Spleen (tissue), 11 donors: ENCODE results near the gene TRIM25. TPM values are rescaled to one million over a fixed set of nuclear protein-coding genes. Genes with fewer than 3 reads are reported as not detected.

Source experiments
- DNase-seq: peaks from one replicate; pipeline ENCODE4 v3.0.0-alpha.2; 2020
- H3K27ac ChIP-seq, 8 donors: fragments of 200-600 bp; sonication (generic) in 7 of 8; 1 replicate in 4 of 8; 2 replicates in 4 of 8; pipeline versions ENCODE4 v1.5.0 to v1.8.0; 2016 to 2021; ENCODE audit warnings: inconsistent platforms in 4 of 8, mild to moderate bottlenecking in 4 of 8, moderate library complexity in 1 of 8
- H3K27me3 ChIP-seq, 7 donors: fragments of 200-600 bp; sonication (generic) in 6 of 7; replicated peaks in 1 of 7; 1 replicate in 4 of 7; 2 replicates in 3 of 7; pipeline versions ENCODE4 v1.5.0 to v1.8.0; 2016 to 2021; ENCODE audit warnings: inconsistent platforms in 3 of 7, mild to moderate bottlenecking in 1 of 7
- H3K36me3 ChIP-seq, 6 donors: fragments of 200-600 bp; sonication (generic) in 5 of 6; 1 replicate in 4 of 6; 2 replicates in 2 of 6; pipeline versions ENCODE4 v1.5.0 to v1.8.0; 2016 to 2021; ENCODE audit warnings: inconsistent platforms in 2 of 6
- H3K4me1 ChIP-seq, 6 donors: fragments of 200-600 bp; sonication (generic) in 5 of 6; 1 replicate in 3 of 6; 2 replicates in 3 of 6; pipeline versions ENCODE4 v1.5.0 to v1.8.0; 2016 to 2021; ENCODE audit warnings: inconsistent platforms in 3 of 6
- H3K4me3 ChIP-seq, 8 donors: fragments of 200-600 bp; sonication (generic) in 7 of 8; 1 replicate in 4 of 8; 2 replicates in 4 of 8; pipeline versions ENCODE4 v1.5.0 to v1.8.0; 2016 to 2021; ENCODE audit warnings: inconsistent platforms in 4 of 8, mild to moderate bottlenecking in 4 of 8, moderate library complexity in 2 of 8
- H3K9me3 ChIP-seq, 8 donors: fragments of 200-600 bp; sonication (generic) in 7 of 8; 1 replicate in 4 of 8; 2 replicates in 4 of 8; pipeline versions ENCODE4 v1.5.0 to v1.8.0; 2016 to 2021; ENCODE audit warnings: inconsistent platforms in 4 of 8
- CTCF ChIP-seq, 11 experiments: fragments of 200-600 bp in 7 of 11; fragments of 450-650 bp in 4 of 11; sonication (generic) in 4 of 11; IDR thresholded peaks in 8 of 11; conservative IDR thresholded peaks in 3 of 11; 1 replicate in 7 of 11; 2 replicates in 4 of 11; pipeline versions ENCODE4 v1.4.0 to v1.8.0; 2016 to 2021; ENCODE audit warnings: antibody characterized with exemption in 11 of 11, inconsistent platforms in 4 of 11, mild to moderate bottlenecking in 1 of 11
- POLR2A ChIP-seq, 3 donors: fragments of 450-650 bp; IDR thresholded peaks; one replicate each; pipeline ENCODE4 v1.5.1; 2017; ENCODE audit warnings: antibody characterized with exemption in 3 of 3, mild to moderate bottlenecking in 1 of 3
- POLR2AphosphoS5 ChIP-seq, 3 donors: sonication (generic); formaldehyde crosslinking; IDR thresholded peaks; one replicate each; pipeline ENCODE4 v1.5.1; 2017; ENCODE audit warnings: antibody characterized with exemption in 3 of 3
- WGBS, 5 donors: extraction: QIAGEN DNeasy Blood & Tissue Kit in 3 of 5; methylation state at CpG; one replicate each; pipeline versions ENCODE4 v1.1.5 to v1.1.7; 2013 to 2018; 5-methylcytosine and 5-hydroxymethylcytosine counted together
- intact Hi-C: fragments of 100-400 bp; cut with DNase I; formaldehyde crosslinking; loops from one replicate; pipeline ENCODE4 v1.15.0; 2023; ENCODE audit warnings: low total_unique reads
- polyA plus RNA-seq, 3 donors: library from polyadenylated mRNA; stranded (reverse); fragments of 200-250 nt; gene quantifications; one replicate each; pipeline ENCODE4 v1.2.1, GENCODE V29; 2013
- total RNA-seq, 7 donors: library from RNA; depleted of rRNA in 3 of 7; stranded (reverse); fragments of >200 nt in 3 of 7; fragmentation: NEBNext Ultra II Directional in 4 of 7; extraction: Animal tissue kit (Norgen Biotek cat#: 25700) in 4 of 7; gene quantifications; one replicate each; pipeline versions ENCODE4 v1.1.0 to v1.2.1, GENCODE V29; 2016 to 2021
- donor health status: healthy with polysubstance abuse.
- donor health status: DM: no; HTN: no; CAD: no; lungs with moderate emphysema.
- donor health status: DM: no; HTN: no; CAD: no.
- donor health status: Bipolar disorder and iron deficiency.
- donor health status: healthy.
- donor health status: DM: no; HTN: no; CAD: no.
- donor health status: DM: yes; HTN: yes; CAD: no.

Gene TRIM25
- total and polyA plus RNA-seq, 10 donors: 13.8 to 168 (median 122) TPM

- WGBS, 5 donors: 97 to 99% (median 98%) methylated on average over 5 of the region's 5 CpGs
- TF ChIP-seq CTCF (IDR thresholded peaks at IDR 0.05 in 8 of 11, conservative IDR thresholded peaks at IDR 0.05 in 3 of 11): no peak
- TF ChIP-seq POLR2A (IDR thresholded peaks at IDR 0.05): no peak
- no peak for TF ChIP-seq POLR2AphosphoS5 (IDR thresholded peaks at IDR 0.05)
Observed at GRCh38 chr17:56866076-56866475, 47.8 kb downstream of the TRIM25 start.

GRCh38 chr17:56863974-56864373, 49.9 kb downstream of the TRIM25 start:
- H3K4me3 ChIP-seq: no peak overlapping the region
- WGBS, 5 donors: 65 to 81% (median 73%) methylated on average over 3 of the region's 3 CpGs
- DNase-seq: no peak
- intact Hi-C loops: no loop called here
- no peak overlapping the region for H3K27ac ChIP-seq
- H3K27me3 ChIP-seq: no peaks in the 10 kb centered on the region
- H3K9me3 ChIP-seq: no peaks in the 10 kb centered on the region
- H3K4me1 ChIP-seq: no peaks in the 10 kb centered on the region
- H3K36me3 ChIP-seq: peaks cover 0 to 71% (median 34%) of the 10 kb centered on the region in 6 donors
- no peak for TF ChIP-seq POLR2A (IDR thresholded peaks at IDR 0.05)
- no peak for TF ChIP-seq POLR2AphosphoS5 (IDR thresholded peaks at IDR 0.05)
- no peak for TF ChIP-seq CTCF (IDR thresholded peaks at IDR 0.05 in 8 of 11, conservative IDR thresholded peaks at IDR 0.05 in 3 of 11)

More at GRCh38 chr17:56866076-56866475, 47.8 kb downstream of the TRIM25 start:
- H3K9me3 ChIP-seq: no peaks in the 10 kb centered on the region
- intact Hi-C loops: no loop called here
- no peak overlapping the region for H3K27ac ChIP-seq
- no peaks in the 10 kb centered on the region for H3K4me1 ChIP-seq
- DNase-seq: no peak
- no peak overlapping the region for H3K4me3 ChIP-seq
- H3K27me3 ChIP-seq: no peaks in the 10 kb centered on the region
- peaks cover 0 to 50% (median 19%) of the 10 kb centered on the region in 6 donors for H3K36me3 ChIP-seq

- no peaks in the 10 kb centered on the region for H3K9me3 ChIP-seq
- no peak for DNase-seq
- intact Hi-C loops: no loop called here
- no peak overlapping the region for H3K27ac ChIP-seq
- 92 to 96% (median 95%) methylated on average over 3 of the region's 3 CpGs for WGBS, 5 donors
- TF ChIP-seq CTCF (IDR thresholded peaks at IDR 0.05 in 8 of 11, conservative IDR thresholded peaks at IDR 0.05 in 3 of 11): no peak
- H3K27me3 ChIP-seq: no peaks in the 10 kb centered on the region
- no peaks in the 10 kb centered on the region for H3K4me1 ChIP-seq
- peaks cover 0 to 89% (median 47%) of the 10 kb centered on the region in 6 donors for H3K36me3 ChIP-seq
- no peak overlapping the region for H3K4me3 ChIP-seq
Observed at GRCh38 chr17:56861899-56862298, 52.0 kb downstream of the TRIM25 start.

GRCh38 chr17:56851008-56851407, 62.8 kb downstream of the TRIM25 start:
- DNase-seq: no peak
- WGBS, 5 donors: 54 to 79% (median 65%) methylated on average over 3 of the region's 3 CpGs
- Histone ChIP-seq H3K36me3 (peaks cover 0 to 76% (median 36%) of the 10 kb centered on the region in 6 donors), H3K27me3 (no peaks in the 10 kb centered on the region), H3K27ac (peak overlapping the region in 2 of 8 donors; percentile 7 to 9), H3K4me1 (no peaks in the 10 kb centered on the region), H3K4me3 (no peak overlapping the region), H3K9me3 (no peaks in the 10 kb centered on the region)
- intact Hi-C loops: no loop called here
- TF ChIP-seq CTCF (IDR thresholded peaks at IDR 0.05 in 8 of 11, conservative IDR thresholded peaks at IDR 0.05 in 3 of 11) (no peak), POLR2A (IDR thresholded peaks at IDR 0.05) (no peak), POLR2AphosphoS5 (IDR thresholded peaks at IDR 0.05) (no peak)
